HS-27A (cell line): ENCODE measurements around the gene ADAP1.

Source experiments
- DNase-seq: peaks from one replicate; pipeline ENCODE4 v3.0.0-alpha.2; 2012; ENCODE audit warnings: low read depth, missing footprints

Gene ADAP1

DNA sequence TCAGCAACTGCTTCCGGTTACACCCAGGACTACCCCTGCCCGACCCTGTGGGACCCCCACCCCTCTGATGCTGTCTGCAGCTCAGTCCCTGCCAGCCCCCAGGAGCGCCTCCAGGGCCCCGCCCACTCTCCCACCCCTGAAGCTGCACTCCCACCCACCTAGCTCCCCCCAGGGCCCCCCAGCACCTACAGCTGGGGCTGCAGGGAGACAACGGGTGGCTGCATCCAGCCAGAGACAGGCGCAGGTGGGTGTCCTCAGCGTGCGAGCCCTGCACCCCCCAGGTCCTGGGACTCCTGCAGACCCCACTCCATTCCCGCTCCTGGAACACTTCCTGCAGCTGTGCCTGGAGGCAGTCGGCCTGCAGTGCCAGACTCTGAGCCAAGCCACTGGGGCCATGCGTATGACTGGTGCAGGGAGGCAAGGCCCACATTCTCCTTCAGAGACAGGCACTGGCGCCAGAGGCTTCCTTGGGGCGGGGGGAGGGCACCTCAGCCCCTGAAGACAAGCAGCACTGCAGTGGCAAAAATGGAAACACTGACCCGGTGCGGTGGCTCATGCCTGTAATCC lies 34.6 kb upstream of the ADAP1 start:
- DNase-seq: no peak

DNA sequence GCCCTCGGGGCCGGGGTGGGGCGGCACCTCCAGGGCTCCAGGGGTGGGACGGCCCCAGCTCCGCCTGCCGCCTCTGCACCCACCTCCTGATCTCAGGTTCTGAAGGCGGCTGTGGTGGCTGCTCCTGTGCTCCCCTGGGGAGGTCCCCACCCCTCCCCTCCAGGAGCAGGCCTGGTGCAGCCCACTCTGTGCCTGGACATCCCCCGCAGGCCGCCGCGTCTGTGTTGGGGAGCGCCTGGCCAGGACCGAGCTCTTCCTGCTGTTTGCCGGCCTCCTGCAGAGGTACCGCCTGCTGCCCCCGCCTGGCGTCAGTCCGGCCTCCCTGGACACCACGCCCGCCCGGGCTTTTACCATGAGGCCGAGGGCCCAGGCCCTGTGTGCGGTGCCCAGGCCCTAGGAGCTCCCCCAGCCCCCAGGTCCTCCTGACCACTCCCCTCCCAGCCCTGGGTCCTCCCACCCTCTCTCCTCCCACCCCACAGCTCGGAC lies 34.0 kb upstream of the ADAP1 start:
- no peak for DNase-seq

DNA sequence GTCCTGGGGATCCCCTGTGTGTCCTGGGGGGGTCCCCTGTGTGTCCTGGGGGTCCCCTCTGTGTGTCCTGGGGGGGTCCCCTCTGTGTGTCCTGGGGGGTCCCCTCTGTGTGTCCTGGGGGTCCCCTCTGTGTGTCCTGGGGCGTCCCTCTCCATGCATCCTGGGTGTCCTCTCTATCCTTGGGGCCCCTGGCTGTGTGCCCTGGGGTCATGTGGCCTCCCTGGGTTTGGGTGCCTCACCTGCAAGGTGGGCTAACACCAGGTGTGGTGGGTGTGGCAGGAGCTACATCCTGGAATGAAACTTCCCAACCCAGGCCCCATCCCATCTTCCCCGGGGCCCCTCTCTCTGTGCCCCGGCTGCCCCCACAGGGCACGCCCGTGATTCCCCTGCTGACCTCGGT lies 33.4 kb upstream of the ADAP1 start:
- DNase-seq: no peak

DNA sequence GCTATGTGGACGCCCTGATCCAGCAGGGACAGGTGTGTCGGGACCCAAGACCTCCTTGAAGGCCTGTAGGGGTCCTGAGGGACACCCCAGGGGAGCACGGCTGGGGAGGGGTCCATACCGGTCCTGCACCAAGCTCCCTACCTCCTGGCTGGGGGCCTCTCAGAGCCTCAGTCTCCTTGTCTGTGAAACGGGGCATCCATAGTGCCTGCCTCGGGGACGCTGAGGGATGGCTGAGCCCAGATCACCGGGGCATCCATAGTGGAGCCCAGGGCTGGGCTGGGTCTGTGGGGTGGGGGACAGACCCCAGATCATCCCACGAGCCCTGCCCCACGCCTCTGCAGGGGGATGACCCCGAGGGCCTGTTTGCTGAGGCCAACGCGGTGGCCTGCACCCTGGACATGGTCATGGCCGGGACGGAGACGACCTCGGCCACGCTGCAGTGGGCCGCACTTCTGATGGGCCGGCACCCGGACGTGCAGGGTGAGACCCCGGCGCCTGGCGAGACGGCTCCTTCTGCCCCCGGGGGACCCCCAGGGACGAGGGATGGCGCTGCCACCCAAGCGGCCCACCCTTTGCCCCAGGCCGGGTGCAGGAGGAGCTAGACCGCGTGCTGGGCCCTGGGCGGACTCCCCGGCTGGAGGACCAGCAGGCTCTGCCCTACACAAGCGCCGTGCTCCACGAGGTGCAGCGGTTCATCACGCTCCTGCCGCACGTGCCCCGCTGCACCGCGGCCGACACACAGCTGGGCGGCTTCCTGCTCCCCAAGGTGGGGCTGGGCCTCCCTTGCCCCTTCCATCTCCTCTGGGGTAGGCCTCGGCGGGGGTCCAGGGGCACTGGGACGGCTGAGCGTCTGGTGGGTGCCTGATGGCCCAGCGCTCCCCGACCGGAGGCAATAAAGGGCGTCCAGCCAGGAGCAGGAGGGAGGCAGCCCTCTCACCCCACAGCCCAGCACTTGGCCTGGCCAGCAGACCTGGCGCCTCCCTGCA lies 32.6 kb upstream of the ADAP1 start:
- no peak for DNase-seq

DNA sequence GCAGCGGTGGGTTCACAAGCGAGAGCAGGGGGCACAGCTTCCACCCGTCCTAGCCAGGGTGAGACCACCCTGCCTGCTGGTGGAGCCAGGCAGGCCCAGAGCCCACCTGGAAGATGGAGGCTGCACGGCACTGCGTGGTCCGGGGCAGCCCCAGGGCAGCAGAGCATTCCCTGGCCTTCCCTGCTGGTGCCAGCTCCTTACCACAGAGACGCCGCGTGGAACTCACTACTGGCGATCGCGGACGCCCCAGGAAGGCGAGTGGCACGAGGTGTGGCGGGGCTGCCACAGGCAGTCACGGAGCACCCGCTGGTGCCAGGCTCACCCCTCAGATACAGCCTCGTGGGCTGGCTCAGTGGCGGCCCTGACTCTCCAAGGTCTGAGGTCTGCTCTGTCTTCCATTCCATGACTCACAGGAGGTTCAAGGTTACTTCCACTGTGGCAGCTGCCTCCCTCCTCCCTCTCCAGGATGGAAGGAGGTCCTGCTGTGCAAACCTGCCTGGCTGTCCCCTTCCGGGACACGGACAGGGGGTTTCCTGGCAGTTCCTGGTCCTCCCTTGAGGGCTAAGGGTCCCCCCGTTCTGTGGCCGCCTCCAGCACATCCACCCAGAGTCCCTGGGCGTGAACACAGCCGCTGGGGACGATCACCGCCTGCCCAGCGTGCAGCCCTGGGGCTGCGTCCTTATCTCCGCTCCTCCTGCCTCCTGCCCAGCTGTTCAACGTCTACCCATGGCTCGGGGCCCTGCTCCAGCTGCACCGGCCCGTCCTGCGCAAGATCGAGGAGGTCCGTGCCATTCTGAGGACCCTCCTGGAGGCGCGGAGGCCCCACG lies 31.6 kb upstream of the ADAP1 start:
- DNase-seq: no peak

DNA sequence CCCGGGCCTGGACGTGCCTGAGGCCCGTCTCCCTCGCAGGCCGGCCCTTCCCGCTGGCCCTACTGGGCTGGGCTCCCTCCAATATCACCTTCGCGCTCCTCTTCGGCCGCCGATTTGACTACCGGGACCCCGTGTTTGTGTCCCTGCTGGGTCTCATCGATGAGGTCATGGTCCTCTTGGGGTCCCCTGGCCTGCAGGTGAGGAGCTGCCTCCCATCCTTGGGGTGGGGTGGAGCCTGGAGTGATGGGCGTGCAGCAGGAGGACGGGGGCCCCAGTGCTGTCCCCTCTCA lies 30.6 kb upstream of the ADAP1 start:
- no peak for DNase-seq

DNA sequence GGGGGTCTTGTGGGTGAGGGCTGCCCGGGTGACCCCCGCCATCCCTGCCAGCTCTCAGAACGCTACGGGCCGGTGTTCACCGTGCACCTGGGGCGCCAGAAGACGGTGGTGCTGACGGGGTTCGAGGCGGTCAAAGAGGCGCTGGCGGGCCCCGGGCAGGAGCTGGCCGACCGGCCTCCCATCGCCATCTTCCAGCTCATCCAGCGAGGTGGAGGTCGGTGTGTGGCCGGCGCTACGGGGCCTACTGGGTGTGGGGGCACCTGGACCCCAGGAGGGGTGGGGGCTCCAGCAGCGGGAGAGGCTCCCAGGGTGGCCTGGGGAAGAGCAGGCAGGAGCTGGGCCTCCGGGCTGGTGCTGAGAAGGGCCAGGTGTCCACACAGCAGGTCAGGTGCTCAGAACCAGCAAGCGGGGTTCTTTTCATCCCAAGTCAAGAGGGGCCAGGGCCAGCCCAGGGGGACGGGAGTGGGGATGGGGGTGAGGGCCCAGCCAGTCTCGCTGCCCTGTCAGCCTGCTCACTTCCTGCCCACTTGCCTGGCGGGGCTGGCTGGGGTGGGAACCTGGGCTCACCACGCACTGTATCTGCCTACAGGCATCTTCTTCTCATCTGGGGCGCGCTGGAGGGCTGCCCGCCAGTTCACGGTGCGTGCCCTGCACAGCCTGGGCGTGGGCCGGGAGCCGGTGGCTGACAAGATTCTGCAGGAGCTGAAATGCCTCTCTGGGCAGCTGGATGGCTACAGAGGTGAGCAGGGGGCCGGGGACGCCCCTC lies 30.1 kb upstream of the ADAP1 start:
- DNase-seq: no peak

DNA sequence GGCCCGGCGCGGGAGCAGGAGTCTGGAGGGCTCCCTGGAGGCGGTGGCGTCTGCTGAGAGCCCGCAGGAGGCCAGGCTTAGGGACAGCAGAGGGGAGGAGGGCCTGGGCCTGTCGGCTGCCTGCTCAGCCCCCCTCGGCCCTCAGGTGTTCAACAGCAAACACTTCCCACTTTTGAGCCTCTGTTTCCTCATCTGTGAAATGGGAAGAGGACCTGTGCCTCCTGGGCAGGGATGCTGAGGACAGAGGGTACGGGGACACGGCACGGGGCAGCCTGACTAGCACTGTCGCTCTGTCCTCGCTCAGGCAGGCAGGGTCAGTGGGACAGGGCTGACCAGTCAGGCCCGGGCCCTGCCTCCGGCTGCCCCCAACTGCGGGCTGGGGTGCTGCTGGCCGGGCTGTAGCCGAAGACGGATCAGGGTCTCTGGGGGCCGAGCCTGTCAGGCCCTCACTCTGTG lies 29.2 kb upstream of the ADAP1 start:
- no peak for DNase-seq

DNA sequence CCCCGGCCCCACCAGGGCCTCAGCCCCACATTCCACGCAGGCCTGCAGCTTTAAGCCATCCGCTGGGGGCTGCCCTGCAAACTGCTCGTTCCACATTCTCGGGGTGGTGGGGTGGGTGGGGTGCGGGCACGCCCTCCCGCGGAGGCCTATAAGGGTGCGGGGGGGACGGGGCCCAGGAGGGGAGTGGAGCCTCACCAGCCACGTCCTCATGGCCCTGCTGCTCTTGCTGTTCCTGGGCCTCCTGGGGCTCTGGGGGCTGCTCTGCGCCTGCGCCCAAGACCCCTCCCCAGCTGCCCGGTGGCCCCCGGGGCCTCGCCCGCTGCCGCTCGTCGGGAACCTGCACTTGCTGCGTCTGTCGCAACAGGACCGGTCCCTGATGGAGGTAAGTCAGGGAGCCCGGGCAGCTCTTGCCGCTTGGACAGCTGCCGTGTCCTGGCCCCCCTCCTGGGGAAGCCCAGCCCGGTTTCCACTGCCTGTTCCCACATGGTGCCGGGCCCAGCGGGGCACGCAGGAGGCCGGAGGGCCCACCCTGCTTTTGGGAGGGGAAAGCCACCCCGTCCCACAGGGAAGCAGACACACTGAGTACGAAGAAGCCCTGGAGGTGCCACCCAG lies 28.6 kb upstream of the ADAP1 start, which contains the start of gene CYP2W1:
Gene CYP2W1 (plus strand): TSS at position 178 of the 612 bp plus-strand sequence. CDS start 31 bp downstream, at position 209.
- no peak for DNase-seq

DNA sequence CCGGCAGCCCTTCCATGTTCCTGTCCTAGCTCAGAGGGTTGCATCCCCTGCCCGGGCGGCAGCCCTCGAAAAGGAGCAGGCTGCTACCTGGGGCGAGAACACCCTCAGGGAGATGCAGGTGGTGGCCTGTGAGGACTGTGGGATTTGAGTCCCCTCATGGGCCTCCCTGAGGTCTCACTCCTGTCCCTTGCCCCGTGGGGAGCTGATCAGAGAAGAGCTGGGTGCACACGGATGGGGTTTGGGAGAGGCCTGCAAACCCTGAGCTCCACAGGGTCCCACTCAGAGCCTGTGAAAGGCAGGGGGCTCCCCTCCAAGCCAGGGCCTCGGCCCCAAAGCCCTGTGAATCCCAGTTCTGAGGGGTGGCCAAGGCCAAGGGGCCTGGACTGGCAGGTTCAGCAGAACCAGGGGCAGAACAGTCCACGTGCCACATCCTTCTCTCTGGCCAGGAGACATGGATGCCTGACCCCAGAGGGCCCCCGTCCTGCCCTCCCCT lies 28.1 kb upstream of the ADAP1 start:
- DNase-seq: no peak

DNA sequence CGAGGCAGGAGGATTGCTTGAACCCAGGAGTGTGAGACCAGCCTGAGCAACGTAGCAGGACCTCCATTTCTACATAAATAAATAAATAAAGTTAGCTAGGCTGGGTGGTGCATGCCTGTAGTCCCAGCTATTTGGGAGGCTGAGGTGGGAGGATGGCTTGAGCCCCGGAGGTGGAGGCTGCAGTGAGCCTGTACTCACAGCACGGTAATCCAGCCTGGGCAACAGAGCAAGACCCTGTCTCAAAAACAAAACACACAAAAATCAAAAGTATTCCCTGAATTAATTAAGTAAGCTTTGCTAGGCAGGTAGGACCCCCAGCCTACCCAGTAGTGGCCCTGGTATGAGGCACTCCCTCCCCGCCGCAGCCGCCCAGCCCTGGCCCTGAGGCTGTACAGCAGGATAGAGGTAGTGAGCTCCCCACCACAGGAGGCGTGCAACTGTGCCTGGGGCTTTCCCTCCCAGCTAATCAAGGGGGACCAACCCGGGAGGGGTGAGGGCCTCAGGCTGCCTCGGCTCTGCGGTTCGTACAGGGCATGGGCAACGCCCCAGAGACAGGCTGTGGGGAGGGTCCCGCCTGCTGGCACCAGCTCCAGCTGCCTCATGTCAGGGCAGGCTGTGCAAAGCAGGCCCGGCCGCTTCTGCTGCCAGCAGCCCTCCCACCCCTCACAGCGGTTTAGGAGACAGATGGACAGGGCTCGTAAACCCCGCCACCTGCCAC lies 27.5 kb upstream of the ADAP1 start:
- DNase-seq: no peak

DNA sequence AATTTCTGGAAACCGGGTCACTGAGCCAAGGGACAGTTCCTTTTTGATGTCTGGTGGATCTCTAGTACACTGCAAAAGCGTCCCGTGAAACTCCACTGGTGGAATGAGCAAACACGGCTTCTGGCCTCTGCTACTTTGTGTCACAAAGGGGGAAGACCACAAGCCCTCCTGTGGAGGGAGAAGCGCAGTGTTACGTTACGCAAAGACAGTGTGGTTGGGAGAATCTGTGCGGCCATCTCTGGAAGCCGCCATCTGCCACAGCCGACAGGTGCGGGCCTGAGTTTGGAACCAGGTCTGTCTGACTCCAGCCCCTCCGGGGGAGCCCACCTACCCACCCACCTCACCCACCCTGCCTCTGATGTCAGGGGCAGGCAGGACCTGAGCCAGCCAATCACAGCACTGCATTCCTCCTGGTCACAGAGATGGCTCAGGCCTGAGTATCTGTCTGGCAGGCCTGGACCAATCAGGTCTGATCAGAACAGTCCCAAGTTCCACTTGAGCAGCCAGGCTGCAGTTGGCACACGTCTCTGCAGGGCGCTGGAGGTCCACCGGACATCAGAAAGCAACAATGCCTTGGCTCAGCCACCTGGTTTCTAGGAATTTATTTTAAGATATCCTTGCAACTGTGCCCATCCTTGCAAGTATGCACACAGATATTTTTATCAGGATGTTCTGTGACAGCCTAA lies 25.5 kb upstream of the ADAP1 start:
- no peak for DNase-seq

DNA sequence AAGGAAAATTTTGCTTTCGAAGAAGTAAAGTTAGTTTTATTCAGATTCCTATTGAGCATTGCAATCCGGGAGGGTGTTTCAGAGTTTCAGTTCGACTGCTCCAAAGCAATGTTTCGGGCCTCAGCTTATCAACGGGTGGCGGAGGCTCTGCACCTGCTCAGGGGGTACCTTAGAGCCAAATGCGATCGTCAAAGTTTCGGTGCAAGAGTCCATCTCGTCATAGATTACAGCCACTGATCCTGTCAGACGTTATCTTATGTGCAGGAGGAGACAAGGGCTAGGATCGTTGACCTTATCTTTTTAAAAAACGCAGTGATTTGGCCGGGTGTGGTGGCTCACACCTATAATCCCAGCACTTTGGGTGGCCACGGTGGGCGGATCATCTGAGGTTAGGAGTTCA lies 24.7 kb upstream of the ADAP1 start:
- DNase-seq: no peak

DNA sequence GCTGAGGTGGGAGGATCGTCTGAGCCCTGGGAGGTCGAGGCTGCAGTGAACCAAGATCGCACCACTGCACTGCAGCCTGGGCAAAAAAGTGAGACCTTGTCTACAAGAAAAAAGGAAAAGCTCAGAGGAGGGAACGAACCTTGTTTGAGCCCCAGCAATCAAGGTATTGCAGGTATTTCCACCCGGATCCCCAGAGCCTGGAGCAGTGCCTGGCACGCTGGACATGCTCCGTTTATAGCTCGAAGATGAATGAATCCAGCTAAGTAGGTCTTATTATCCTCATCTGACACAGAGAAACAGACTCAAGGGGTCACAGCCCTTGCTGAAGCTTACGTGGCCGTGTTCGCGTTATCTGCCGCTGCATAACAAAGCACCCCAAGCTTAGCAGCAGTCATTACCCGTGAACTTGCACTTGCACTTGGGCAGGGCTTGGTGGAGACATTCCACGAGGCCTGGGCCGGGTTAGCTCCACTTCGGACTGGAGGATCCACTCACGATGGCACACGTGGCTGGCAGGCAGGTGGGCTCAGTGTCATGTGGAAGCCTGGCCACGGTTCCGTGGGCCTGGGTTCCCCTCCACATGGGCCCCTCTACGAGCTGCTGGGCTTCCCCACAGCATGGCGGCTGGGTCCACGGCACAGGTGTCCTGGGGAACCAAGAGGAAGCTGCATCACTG lies 24.1 kb upstream of the ADAP1 start:
- no peak for DNase-seq

DNA sequence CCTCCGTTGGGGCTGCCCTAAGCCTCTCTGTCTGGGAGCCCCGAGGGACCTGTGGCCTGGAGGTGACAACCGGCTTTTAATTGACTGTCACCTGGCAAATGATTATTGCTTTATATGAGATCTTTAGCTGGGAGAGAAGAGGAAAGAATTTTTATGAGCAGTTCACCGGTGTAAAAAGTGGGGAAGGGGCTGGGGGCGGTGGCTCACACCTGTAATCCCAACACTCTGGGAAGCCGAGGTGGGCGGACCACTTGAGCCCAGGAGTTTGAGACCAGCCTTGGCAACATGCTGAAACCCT lies 23.5 kb upstream of the ADAP1 start:
- DNase-seq: no peak

DNA sequence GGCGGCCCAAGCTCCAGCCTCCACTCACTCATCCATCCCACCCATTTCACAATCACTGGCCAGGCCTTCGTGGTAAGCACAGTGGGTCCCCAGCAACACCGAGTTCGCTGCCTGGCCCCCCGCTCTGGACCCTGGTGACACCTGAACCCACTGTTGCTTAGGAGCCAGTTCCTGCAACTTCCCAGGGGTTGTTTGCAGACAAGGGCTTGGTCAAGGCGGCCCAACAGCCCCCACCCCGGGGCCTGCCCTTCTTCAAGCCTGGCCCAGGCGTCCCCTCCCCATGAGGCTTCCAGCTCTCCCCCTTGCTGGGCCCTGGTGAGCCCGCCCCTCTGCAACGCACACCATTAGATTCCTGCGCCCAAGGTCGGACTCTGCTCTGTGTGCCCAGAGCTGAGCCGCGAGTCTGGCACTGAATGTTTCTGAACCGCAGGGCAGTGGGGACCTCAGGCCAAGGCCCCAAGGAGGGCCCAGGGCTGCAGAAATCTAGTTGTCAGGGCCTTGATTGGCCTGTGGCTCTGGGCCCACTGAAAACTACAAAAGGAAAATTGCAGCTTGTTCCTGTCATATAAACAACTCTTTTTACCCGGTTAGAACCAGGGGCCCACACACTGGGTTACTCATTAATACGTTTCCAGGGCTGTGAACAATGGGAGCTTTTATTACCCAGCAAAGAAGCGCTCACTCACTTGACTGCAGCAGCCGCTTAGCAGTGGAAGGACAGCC lies 23.0 kb upstream of the ADAP1 start:
- no peak for DNase-seq

DNA sequence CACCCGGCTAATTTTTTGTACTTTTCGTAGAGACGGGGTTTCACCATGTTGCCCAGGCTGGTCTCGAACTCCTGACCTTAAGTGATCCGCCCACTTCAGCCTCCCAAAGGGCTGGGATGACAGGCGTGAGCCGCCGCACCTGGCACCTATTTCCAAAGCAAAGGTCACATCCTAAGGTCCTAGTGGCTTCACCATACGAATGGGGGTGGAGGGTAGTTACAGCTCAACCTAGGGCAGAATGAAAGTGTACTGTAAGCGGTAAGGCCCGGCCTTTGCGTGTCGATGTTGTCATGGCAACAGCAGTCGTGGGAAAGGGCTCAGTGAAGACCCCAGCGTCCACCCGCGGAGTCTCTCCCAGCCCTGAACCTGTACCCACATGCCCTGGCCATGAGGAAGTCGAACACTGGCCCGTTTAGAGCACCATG lies 22.4 kb upstream of the ADAP1 start:
- DNase-seq: no peak

DNA sequence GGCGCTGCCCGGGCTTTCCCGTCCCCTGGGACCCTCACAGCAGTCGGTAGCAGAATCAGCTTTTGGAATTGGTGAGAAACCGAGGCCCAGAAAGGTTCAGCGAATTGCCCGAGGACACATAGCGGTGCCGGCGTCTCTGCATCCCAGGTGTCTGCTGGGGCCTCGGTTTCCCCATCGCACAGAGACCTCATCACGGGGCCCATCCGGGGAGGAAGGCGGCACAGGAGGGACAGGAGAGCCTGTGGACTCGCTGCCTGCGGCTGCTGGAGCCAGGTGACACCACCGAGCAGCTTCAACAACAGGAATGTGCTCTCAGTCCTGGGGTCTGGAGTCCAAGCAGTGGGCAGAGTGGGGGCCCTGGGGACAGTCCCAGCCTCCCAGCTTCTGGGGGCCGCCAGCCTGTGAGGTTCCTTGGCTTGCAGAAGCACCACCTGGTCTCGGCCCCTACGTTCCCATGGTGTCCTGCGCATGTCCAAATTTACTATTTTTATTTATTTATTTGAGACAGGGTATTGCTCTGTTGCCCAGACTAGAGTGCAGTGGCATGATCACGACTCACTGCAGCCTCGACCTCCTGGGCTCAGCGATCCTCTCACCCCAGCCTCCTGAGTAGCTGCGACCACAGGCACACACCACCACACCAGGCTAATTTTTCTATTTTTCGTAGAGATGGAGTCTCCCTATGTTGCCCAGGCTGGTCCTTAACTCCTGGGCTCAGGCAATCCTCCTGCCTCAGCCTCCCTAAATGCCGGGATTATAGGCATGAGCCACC lies 21.4 kb upstream of the ADAP1 start:
- DNase-seq: no peak
